Measurements from ENCODE around the gene MAGOHB. TPM values are rescaled to one million over a fixed set of nuclear protein-coding genes. Genes with fewer than 3 reads are reported as not detected.

Gene MAGOHB
- total RNA-seq, 6 experiments from 2014 or later = 6.6 to 11.8 (median 9.6) TPM

DNA sequence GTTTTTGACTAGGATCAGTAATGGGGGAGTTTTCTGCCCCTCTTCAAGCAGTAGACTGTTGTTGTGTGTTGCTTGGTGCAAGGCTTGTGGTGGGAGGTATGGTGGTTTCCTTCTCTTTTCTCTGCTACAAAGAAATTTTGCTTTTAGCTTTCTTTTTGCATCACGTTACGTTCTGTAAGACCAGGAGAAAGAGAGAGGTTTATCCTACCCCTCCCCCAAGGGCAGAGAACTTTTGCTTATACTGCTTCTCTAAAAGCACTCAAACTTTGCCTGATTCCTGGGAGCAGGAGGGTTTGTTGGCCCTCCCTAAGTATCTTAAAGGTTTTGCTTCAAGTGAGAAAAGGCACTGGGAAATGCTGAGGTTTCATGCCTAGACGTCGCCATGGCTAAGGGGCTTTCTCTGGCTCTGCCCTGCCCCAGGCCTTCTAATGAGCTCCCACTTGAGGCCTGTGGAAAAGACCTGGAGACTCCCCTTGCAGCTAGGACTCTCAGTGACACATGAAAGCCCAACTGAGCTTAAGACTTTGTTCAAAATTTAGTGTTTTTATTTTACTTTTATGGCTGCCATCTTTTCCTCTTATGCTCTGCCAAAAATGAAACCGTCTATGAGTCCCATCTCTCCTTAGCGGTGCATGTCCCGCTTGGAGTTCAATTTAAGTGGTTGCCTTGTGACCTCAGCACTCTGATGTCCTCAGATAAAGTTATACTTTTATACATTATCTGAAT is 58.5 kb downstream of the MAGOHB start:
- Histone ChIP-seq H3K27ac (no peak overlapping the region), H3K4me1 (no peaks in the 10 kb centered on the region), H3K27me3 (no peaks in the 10 kb centered on the region), H3K4me3 (no peak overlapping the region), H3K36me3 (no peaks in the 10 kb centered on the region), H3K9me3 (no peaks in the 10 kb centered on the region)
- DNase-seq = no peak
- TF ChIP-seq POLR2A (IDR thresholded peaks at IDR 0.05) = no peak
- TF ChIP-seq, protein P1, sequence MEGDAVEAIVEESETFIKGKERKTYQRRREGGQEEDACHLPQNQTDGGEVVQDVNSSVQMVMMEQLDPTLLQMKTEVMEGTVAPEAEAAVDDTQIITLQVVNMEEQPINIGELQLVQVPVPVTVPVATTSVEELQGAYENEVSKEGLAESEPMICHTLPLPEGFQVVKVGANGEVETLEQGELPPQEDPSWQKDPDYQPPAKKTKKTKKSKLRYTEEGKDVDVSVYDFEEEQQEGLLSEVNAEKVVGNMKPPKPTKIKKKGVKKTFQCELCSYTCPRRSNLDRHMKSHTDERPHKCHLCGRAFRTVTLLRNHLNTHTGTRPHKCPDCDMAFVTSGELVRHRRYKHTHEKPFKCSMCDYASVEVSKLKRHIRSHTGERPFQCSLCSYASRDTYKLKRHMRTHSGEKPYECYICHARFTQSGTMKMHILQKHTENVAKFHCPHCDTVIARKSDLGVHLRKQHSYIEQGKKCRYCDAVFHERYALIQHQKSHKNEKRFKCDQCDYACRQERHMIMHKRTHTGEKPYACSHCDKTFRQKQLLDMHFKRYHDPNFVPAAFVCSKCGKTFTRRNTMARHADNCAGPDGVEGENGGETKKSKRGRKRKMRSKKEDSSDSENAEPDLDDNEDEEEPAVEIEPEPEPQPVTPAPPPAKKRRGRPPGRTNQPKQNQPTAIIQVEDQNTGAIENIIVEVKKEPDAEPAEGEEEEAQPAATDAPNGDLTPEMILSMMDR (IDR thresholded peaks at IDR 0.05) = no peak
- no peak for ATAC-seq
- intact Hi-C loops (cut with DNase I) = no loop called here
- WGBS (ENCODE audit: insufficient coverage, low coverage, low lambda C conversion rate, missing lambda C conversion rate) = 76% methylated on average over 7 of the region's 7 CpGs

DNA sequence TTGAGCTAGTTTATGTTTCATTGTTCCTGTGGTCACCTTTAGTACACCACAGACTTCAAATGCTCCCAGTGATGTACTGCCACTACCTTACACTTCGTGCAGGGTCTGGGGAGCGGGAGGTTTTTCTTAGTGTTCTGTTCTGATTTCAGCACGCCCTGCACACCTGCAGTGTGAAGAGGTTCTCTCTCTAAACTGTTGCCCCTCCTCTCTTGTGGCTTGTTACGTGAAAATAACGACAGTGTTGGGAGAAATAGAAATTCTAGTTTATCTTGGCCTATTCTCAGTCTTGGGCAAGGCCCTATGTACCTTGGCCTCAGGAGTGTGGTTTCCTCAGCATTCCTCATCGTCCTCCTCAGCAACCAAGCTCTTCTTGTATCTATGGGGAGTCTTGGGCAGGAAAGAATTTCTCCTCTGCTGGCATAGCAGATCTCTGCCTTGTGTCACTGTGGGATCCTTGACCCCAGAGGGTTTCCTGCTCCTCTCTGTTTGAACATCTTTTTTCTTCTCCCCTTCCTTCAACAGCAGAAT is 59.1 kb downstream of the MAGOHB start:
- DNase-seq (no peak), ATAC-seq (peak in 3 of 4 donors; percentile 28 to 46 (median 38))
- 63% methylated on average over 5 of the region's 6 CpGs for WGBS (ENCODE audit: insufficient coverage, low coverage, low lambda C conversion rate, missing lambda C conversion rate)
- intact Hi-C loops (cut with DNase I) = no loop called here
- Histone ChIP-seq H3K27me3 (no peaks in the 10 kb centered on the region), H3K27ac (no peak overlapping the region), H3K9me3 (no peaks in the 10 kb centered on the region), H3K4me1 (no peaks in the 10 kb centered on the region), H3K4me3 (no peak overlapping the region), H3K36me3 (no peaks in the 10 kb centered on the region)
- no peak for TF ChIP-seq POLR2A (IDR thresholded peaks at IDR 0.05)
- TF ChIP-seq, protein P1 (IDR thresholded peaks at IDR 0.05) = no peak

Other genes with a start within 250 kb of the MAGOHB start
- gene KLRK1, start 223.6 kb downstream of the MAGOHB start, total RNA-seq = 1 to 10 TPM in 3 of 6 experiments, under 1 TPM in 3; 0.24 to 1.5 (median 1.0) TPM
- gene KLRC4, start 203.9 kb downstream of the MAGOHB start, total RNA-seq = under 1 TPM in 1 of 6 experiments, not detected in 5; 0.39 TPM
- gene KLRC3, start 193.0 kb downstream of the MAGOHB start, total RNA-seq = not detected
- under 1 TPM in 4 of 6 experiments, not detected in 2; 0.31 to 0.68 (median 0.48) TPM for gene KLRC2, start 177.6 kb downstream of the MAGOHB start, total RNA-seq
- gene KLRC1, start 160.2 kb downstream of the MAGOHB start, total RNA-seq = under 1 TPM in 4 of 6 experiments, not detected in 2; 0.20 to 0.61 (median 0.28) TPM
- 1 to 10 TPM in 1 of 6 experiments, under 1 TPM in 3, not detected in 2; 0.19 to 1.4 (median 0.24) TPM for gene EIF2S3B, start 107.7 kb downstream of the MAGOHB start, total RNA-seq
- not detected for gene STYK1, start 60.4 kb upstream of the MAGOHB start, total RNA-seq
- 10 to 100 TPM; 16.0 to 34.2 (median 23.2) TPM for gene YBX3, start 109.7 kb upstream of the MAGOHB start, total RNA-seq
- not detected for gene TAS2R7, start 189.0 kb upstream of the MAGOHB start, total RNA-seq
- not detected for gene TAS2R8, start 193.7 kb upstream of the MAGOHB start, total RNA-seq
- gene TAS2R9, start 196.6 kb upstream of the MAGOHB start, total RNA-seq = not detected
- under 1 TPM in 3 of 6 experiments, not detected in 3; 0.37 to 0.65 (median 0.39) TPM for gene TAS2R10, start 212.7 kb upstream of the MAGOHB start, total RNA-seq
- gene PRR4, start 235.9 kb upstream of the MAGOHB start, total RNA-seq = 1 to 10 TPM in 2 of 6 experiments, under 1 TPM in 4; 0.68 to 1.6 (median 0.99) TPM